Panc1 (cell line): Measurements from ENCODE around the gene SLC66A1. TPM values are rescaled to one million over a fixed set of nuclear protein-coding genes. Genes with fewer than 3 reads are reported as not detected.

Source experiments
- ATAC-seq: fragments of 200-7000 bp; cut with Tn5 transposase; 2 replicates; pipeline ENCODE4 v1.9.1; 2020; ENCODE audit warnings: mild to moderate bottlenecking, moderate library complexity
- BruUV-seq: library from RNA; stranded (reverse); fragments of 400-500 nt; replicated peaks from 2 replicates; lab custom pipeline; 2021; lab: Mats Ljungman, UMichigan
- CTCF ChIA-PET: fragments of 300-600 bp; sonication (Branson Sonifier 250); formaldehyde crosslinking; loops from one replicate; lab custom pipeline; 2022; ENCODE audit warnings: antibody characterized with exemption; lab: Charles Lee
- POLR2A ChIA-PET: fragments of 300-600 bp; sonication (Branson Sonifier 250); formaldehyde crosslinking; loops from one replicate; lab custom pipeline; 2022; ENCODE audit warnings: antibody characterized with exemption; lab: Charles Lee
- DNase-seq: peaks from one replicate; pipeline ENCODE4 v3.0.0-alpha.2; 2010; ENCODE audit warnings: low read depth, low spot score
- H3K27ac ChIP-seq: 2 replicates; pipeline ENCODE4 v1.5.1; 2011; ENCODE audit warnings: mild to moderate bottlenecking, low read length, inconsistent platforms
- H3K27me3 ChIP-seq: fragments of 200-500 bp; sonication (Bioruptor generic); 2 replicates; pipeline ENCODE4 v1.6.0; 2014; ENCODE audit warnings: low read length, inconsistent platforms; ENCODE audit not compliant: control insufficient read depth, insufficient read depth
- H3K36me3 ChIP-seq: fragments of 200-500 bp; sonication (Bioruptor generic); 2 replicates; pipeline ENCODE4 v1.5.1; 2014; ENCODE audit warnings: inconsistent platforms, mild to moderate bottlenecking, low read length, moderate library complexity; ENCODE audit not compliant: control insufficient read depth, insufficient read depth
- H3K4me1 ChIP-seq: 2 replicates; pipeline ENCODE4 v1.5.1; 2011; ENCODE audit warnings: inconsistent platforms, mild to moderate bottlenecking, low read length, moderate library complexity; ENCODE audit not compliant: control insufficient read depth, insufficient read depth
- H3K4me3 ChIP-seq, 2 experiments: 2 replicates each; pipeline ENCODE4 v1.5.1; 2011 to 2012; ENCODE audit warnings: low read depth in 2 of 2, low read length in 2 of 2, mild to moderate bottlenecking in 2 of 2, inconsistent platforms in 1 of 2, moderate library complexity in 1 of 2
- H3K9me3 ChIP-seq: fragments of 200-500 bp; sonication (Bioruptor generic); 2 replicates; pipeline ENCODE4 v1.5.1; 2014; ENCODE audit warnings: low read depth, mild to moderate bottlenecking, inconsistent platforms, low read length, moderate library complexity; ENCODE audit not compliant: control insufficient read depth, insufficient read depth
- POLR2AphosphoS5 ChIP-seq: IDR thresholded peaks from 2 replicates; pipeline ENCODE4 v1.6.1; 2012; ENCODE audit warnings: mild to moderate bottlenecking, low read depth, low read length, moderate library complexity
- REST ChIP-seq, 2 experiments: IDR thresholded peaks; 2 replicates each; pipeline ENCODE4 v1.6.1; 2011 to 2012; ENCODE audit warnings: low read depth in 2 of 2, control low read depth in 1 of 2, low read length in 1 of 2, mild to moderate bottlenecking in 1 of 2, moderate library complexity in 1 of 2; ENCODE audit not compliant: insufficient read depth in 1 of 2
- SIN3A ChIP-seq: IDR thresholded peaks from 2 replicates; pipeline ENCODE4 v1.6.1; 2012; ENCODE audit warnings: low read depth, mild to moderate bottlenecking, low read length, moderate library complexity, borderline replicate concordance; ENCODE audit not compliant: insufficient read depth
- TCF7L2 ChIP-seq: IDR thresholded peaks from 2 replicates; pipeline ENCODE4 v1.6.1; 2011; ENCODE audit warnings: mild to moderate bottlenecking, low read depth, low read length, inconsistent platforms
- in situ Hi-C: cut with HindIII; loops from 2 replicates; pipeline ENCODE4 v1.10.0; 2016; ENCODE audit warnings: low sequenced_read_pairs, low pct_unique_long_range_greater_than_20kb
- intact Hi-C: fragments of 100-400 bp; cut with micrococcal nuclease; formaldehyde crosslinking; loops from one replicate; pipeline ENCODE4 v1.10.0; 2022; ENCODE audit not compliant: unreplicated experiment
- total RNA-seq: library from RNA; stranded (reverse); gene quantifications from one replicate; pipeline ENCODE4 v1.2.1, GENCODE V29; 2021; ENCODE audit not compliant: unreplicated experiment
- TF ChIP-seq, protein P1 (sequence below): fragments of 450-650 bp; IDR thresholded peaks from 2 replicates; pipeline ENCODE4 v1.5.1; 2017; ENCODE audit warnings: mild to moderate bottlenecking

The SLC66A1 gene
- total RNA-seq, 1 experiment from 2014 or later = 42.0 TPM

DNA sequence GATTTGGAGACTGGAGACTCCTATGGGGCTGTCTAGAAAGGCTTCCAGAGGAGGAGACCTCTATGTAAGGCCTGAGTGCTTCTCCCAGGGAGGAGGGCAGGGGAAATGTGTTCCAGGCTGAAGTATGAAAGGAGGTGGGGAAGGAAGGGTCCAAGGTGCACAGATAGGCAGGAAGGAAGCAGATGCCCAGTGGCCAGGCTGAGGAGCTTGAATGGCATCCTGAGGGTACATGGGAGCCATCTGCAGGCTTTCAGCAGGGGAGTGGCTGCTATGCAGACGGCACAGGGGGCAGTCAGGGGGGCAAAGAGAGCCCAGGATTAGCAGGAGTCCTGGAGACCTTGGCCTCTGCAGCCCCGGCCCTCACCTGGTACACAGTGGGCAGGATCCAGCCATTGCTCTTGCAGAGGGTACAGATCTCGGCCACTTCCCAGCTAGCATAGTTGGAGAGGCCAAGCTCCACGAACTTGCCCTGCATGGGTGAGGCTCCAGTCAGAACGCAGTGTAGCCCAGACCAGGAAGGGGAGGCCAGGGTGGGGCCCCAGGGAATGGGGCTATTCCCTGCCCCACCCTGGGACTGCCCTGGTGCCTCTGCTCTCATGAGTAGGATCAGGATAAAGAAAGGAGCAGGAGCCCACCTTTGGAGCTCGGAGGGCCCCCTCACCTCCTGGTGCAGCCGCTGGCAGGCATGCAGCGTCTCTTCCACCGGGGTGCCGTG lies 4.2 kb upstream of the SLC66A1 start:
- TF ChIP-seq, protein P1, sequence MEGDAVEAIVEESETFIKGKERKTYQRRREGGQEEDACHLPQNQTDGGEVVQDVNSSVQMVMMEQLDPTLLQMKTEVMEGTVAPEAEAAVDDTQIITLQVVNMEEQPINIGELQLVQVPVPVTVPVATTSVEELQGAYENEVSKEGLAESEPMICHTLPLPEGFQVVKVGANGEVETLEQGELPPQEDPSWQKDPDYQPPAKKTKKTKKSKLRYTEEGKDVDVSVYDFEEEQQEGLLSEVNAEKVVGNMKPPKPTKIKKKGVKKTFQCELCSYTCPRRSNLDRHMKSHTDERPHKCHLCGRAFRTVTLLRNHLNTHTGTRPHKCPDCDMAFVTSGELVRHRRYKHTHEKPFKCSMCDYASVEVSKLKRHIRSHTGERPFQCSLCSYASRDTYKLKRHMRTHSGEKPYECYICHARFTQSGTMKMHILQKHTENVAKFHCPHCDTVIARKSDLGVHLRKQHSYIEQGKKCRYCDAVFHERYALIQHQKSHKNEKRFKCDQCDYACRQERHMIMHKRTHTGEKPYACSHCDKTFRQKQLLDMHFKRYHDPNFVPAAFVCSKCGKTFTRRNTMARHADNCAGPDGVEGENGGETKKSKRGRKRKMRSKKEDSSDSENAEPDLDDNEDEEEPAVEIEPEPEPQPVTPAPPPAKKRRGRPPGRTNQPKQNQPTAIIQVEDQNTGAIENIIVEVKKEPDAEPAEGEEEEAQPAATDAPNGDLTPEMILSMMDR = no peak
- TF ChIP-seq REST (IDR thresholded peaks at IDR 0.05; ENCODE audit: insufficient read depth in 1 of 2, low read depth in 2 of 2, low read length in 1 of 2) = no peak
- no peak for TF ChIP-seq POLR2AphosphoS5
- no peak for TF ChIP-seq SIN3A
- TF ChIP-seq TCF7L2 = no peak
- CTCF ChIA-PET = no interaction called here
- Histone ChIP-seq H3K27me3 (no peaks in the 10 kb centered on the region), H3K4me3 (no peak overlapping the region), H3K36me3 (no peaks in the 10 kb centered on the region), H3K4me1 (peaks cover 6% of the 10 kb centered on the region), H3K9me3 (no peaks in the 10 kb centered on the region), H3K27ac (no peak overlapping the region)
- DNase-seq (no peak), ATAC-seq (no peak)
- in situ Hi-C loops (no loop called here), intact Hi-C loops (no loop called here)
- BruUV-seq = no TSS peak
- POLR2A ChIA-PET = no interaction called here

DNA sequence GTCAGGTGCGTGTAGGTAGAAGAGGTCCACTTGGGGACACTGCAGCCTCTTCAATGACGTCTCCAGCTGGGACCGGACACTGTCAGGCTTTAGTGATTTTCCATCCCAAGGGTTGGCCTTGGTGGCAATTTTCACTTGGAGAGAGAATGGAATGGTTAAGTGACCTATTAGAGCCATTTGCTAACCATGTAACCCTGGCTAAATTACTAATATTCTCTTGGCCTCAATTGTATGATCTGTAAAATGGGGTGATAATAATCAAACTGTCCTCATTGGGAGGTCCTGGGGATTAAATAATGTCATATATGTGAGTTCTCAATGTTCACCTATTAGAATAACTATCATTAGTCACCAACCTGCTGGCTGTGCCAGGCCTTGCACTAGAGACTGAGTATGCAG lies 3.6 kb upstream of the SLC66A1 start:
- Histone ChIP-seq H3K36me3 (no peaks in the 10 kb centered on the region), H3K4me3 (no peak overlapping the region), H3K27me3 (no peaks in the 10 kb centered on the region), H3K27ac (no peak overlapping the region), H3K9me3 (no peaks in the 10 kb centered on the region), H3K4me1 (peaks cover 10% of the 10 kb centered on the region)
- BruUV-seq = no TSS peak
- DNase-seq = no peak
- no peak for ATAC-seq
- ChIA-PET CTCF (no interaction called here), POLR2A (no interaction called here)
- intact Hi-C loops = no loop called here
- TF ChIP-seq REST (IDR thresholded peaks at IDR 0.05; ENCODE audit: insufficient read depth in 1 of 2, low read depth in 2 of 2, low read length in 1 of 2) (no peak), POLR2AphosphoS5 (no peak), TCF7L2 (no peak), SIN3A (no peak)
- TF ChIP-seq, protein P1 = no peak
- in situ Hi-C loops = no loop called here
